ENCODE measurements around the gene HAPLN1. TPM values are rescaled to one million over a fixed set of nuclear protein-coding genes. Genes with fewer than 3 reads are reported as not detected.

HAPLN1 gene
- total and polyA plus RNA-seq, 2 of the 4 experiments (the other 2 are of a cell fraction) = under 0.01 to 0.07 TPM

- no peak overlapping the region for H2AFZ ChIP-seq (replicated peaks; ENCODE audit: low read length, poor library complexity)
- no peak overlapping the region for H3K18ac ChIP-seq (ENCODE audit: low read depth, low read length)
- H4K20me1 ChIP-seq (ENCODE audit: insufficient read depth, low read length) = no peaks in the 10 kb centered on the region
- ChIA-PET CTCF (no interaction called here), POLR2A (ENCODE audit: unreplicated experiment) (interaction anchor here (0.6 kb wide), 1 partner anchor 721 kb away, joined by 3 read pairs; no protein-coding TSS in a partner anchor)
- H2BK5ac ChIP-seq (ENCODE audit: low read depth, low read length, poor library complexity, severe bottlenecking) = no peak overlapping the region
- dilution Hi-C loops (cut with HindIII; ENCODE audit: low sequenced_read_pairs, unreplicated experiment) = no loop called here
- no peak overlapping the region for H3K56ac ChIP-seq (ENCODE audit: extremely low read depth, insufficient read depth, low read length)
- in situ Hi-C loops (cut with MboI; ENCODE audit: low sequenced_read_pairs) = no loop called here
- H2BK20ac ChIP-seq (ENCODE audit: low read depth, low read length) = no peak overlapping the region
- no peak overlapping the region for H3K23ac ChIP-seq (ENCODE audit: low read depth, low read length)
- H3K27ac ChIP-seq (ENCODE audit: insufficient read depth, low read length) = no peak overlapping the region
- H4K8ac ChIP-seq (ENCODE audit: low read depth in 2 of 2, low read length in 2 of 2) = no peak overlapping the region
- no peaks in the 10 kb centered on the region for H3K9me3 ChIP-seq (ENCODE audit: control insufficient read depth, insufficient read depth, low read length)
- H2BK15ac ChIP-seq (ENCODE audit: low read depth, low read length) = no peak overlapping the region
- no peaks in the 10 kb centered on the region for H3K79me1 ChIP-seq (ENCODE audit: low read depth in 1 of 2, low read length in 2 of 2)
- TF ChIP-seq FOS (IDR thresholded peaks at IDR 0.05; ENCODE audit: low read depth, low read length) (no peak), SMC3 (IDR thresholded peaks at IDR 0.05; ENCODE audit: low read depth, low read length) (no peak), CEBPB (IDR thresholded peaks at IDR 0.05; ENCODE audit: low read depth, low read length) (no peak), NFE2L2 (IDR thresholded peaks at IDR 0.05; ENCODE audit: low read depth, low read length) (no peak), MAFK (IDR thresholded peaks at IDR 0.05; ENCODE audit: low read depth, low read length) (no peak), RCOR1 (IDR thresholded peaks at IDR 0.05; ENCODE audit: insufficient replicate concordance, low read length) (no peak), MAZ (IDR thresholded peaks at IDR 0.05; ENCODE audit: borderline replicate concordance, low read depth, low read length) (no peak), POLR2A (IDR thresholded peaks at IDR 0.05; ENCODE audit: low read depth, low read length) (no peak), ELK1 (IDR thresholded peaks at IDR 0.05; ENCODE audit: borderline replicate concordance, low read depth, low read length) (no peak)
- no TSS peak for BruUV-seq (replicated peaks)
- no peak overlapping the region for H3K4me3 ChIP-seq (ENCODE audit: insufficient read depth, low read depth, low read length)
- no CpG with 5 or more reads among the region's 2 CpGs for WGBS, 2 experiments (ENCODE audit: extremely low coverage in 2 of 2, insufficient read length in 1 of 2)
- no peak overlapping the region for H3K14ac ChIP-seq (replicated peaks; ENCODE audit: low read depth, low read length)
- no peak overlapping the region for H2AK9ac ChIP-seq (replicated peaks; ENCODE audit: low read depth, low read length, poor library complexity)
- H3K4ac ChIP-seq (ENCODE audit: low read depth, low read length) = no peak overlapping the region
- no peak for ATAC-seq (ENCODE audit: low read depth)
- no peak overlapping the region for H2BK120ac ChIP-seq (ENCODE audit: low read depth, low read length)
- H3K4me1 ChIP-seq (ENCODE audit: control insufficient read depth, insufficient read depth, low read length) = no peaks in the 10 kb centered on the region
- no peaks in the 10 kb centered on the region for H3K36me3 ChIP-seq (ENCODE audit: control insufficient read depth, insufficient read depth, low read length)
- no peak overlapping the region for H4K5ac ChIP-seq (ENCODE audit: low read depth, low read length)
- no peak overlapping the region for H3K9ac ChIP-seq (ENCODE audit: low read depth, low read length)
- H3K9me1 ChIP-seq (ENCODE audit: insufficient read depth, low read length) = no peaks in the 10 kb centered on the region
- H2AK5ac ChIP-seq (ENCODE audit: low read depth, low read length) = no peak overlapping the region
- peaks cover 4% of the 10 kb centered on the region for H3K27me3 ChIP-seq (ENCODE audit: control insufficient read depth, insufficient read depth, low read length)
- H4K91ac ChIP-seq (ENCODE audit: insufficient read depth, low read depth, low read length) = no peak overlapping the region
- intact Hi-C loops (cut with micrococcal nuclease) = no loop called here
- no peak for DNase-seq
- H3K4me2 ChIP-seq (ENCODE audit: low read depth, low read length) = no peak overlapping the region
These were observed 67.0 kb downstream of the HAPLN1 start for GRCh38 chr5:83653669-83654068.
